Neural cell (in vitro differentiated cells): ENCODE results near the gene GNAI2. TPM values are rescaled to one million over a fixed set of nuclear protein-coding genes. Genes with fewer than 3 reads are reported as not detected.

Experiments
- H2AFZ ChIP-seq: fragments of 200-600, 300-800 bp; sonication (generic), shearing (Covaris generic); 2 replicates; pipeline ENCODE4 v1.6.0; 2014; ENCODE audit warnings: low read depth, mild to moderate bottlenecking, antibody characterized with exemption, low read length, moderate library complexity
- H3F3A ChIP-seq: fragments of 200-600 bp; shearing (Covaris generic); 2 replicates; pipeline ENCODE4 v1.6.1; 2016; ENCODE audit warnings: mild to moderate bottlenecking, moderate library complexity, mixed read lengths, antibody characterized with exemption, low read length; ENCODE audit not compliant: insufficient read depth, poor library complexity, severe bottlenecking
- H3K27ac ChIP-seq: fragments of 200-600, 300-800 bp; sonication (generic), shearing (Covaris generic); 2 replicates; pipeline ENCODE4 v1.5.1; 2014; ENCODE audit warnings: mild to moderate bottlenecking, low read length, moderate library complexity
- H3K27me3 ChIP-seq: fragments of 300-800, 200-600 bp; sonication (generic), shearing (Covaris generic); 2 replicates; pipeline ENCODE4 v1.6.0; 2014; ENCODE audit warnings: mild to moderate bottlenecking, low read depth, low read length, moderate library complexity; ENCODE audit not compliant: insufficient read depth
- H3K36me3 ChIP-seq: fragments of 300-800, 200-600 bp; sonication (generic), shearing (Covaris generic); 2 replicates; pipeline ENCODE4 v1.5.1; 2014; ENCODE audit warnings: mild to moderate bottlenecking, antibody characterized with exemption, low read length, moderate library complexity; ENCODE audit not compliant: insufficient read depth
- H3K4me2 ChIP-seq: fragments of 300-800, 200-600 bp; sonication (generic), shearing (Covaris generic); 2 replicates; pipeline ENCODE4 v1.6.0; 2014; ENCODE audit warnings: mild to moderate bottlenecking, low read length
- H3K4me3 ChIP-seq: fragments of 300-800, 200-600 bp; sonication (generic), shearing (Covaris generic); 2 replicates; pipeline ENCODE4 v1.5.1; 2014; ENCODE audit warnings: mild to moderate bottlenecking, low read length, moderate library complexity
- H3K79me2 ChIP-seq: fragments of 200-600 bp; shearing (Covaris generic); replicated peaks from 2 replicates; pipeline ENCODE4 v1.6.0; 2014; ENCODE audit warnings: mild to moderate bottlenecking, low read length, moderate library complexity; ENCODE audit not compliant: insufficient read depth
- H3K9ac ChIP-seq: fragments of 300-800, 200-600 bp; sonication (generic), shearing (Covaris generic); 2 replicates; pipeline ENCODE4 v1.6.1; 2016; ENCODE audit warnings: mild to moderate bottlenecking, low read length, mixed read lengths
- H3K9me2 ChIP-seq: fragments of 200-600 bp; shearing (Covaris generic); 2 replicates; pipeline ENCODE4 v1.6.1; 2016; ENCODE audit warnings: mild to moderate bottlenecking, low read length, mixed read lengths; ENCODE audit not compliant: insufficient read depth
- H3K9me3 ChIP-seq: fragments of 200-600, 300-800 bp; sonication (generic), shearing (Covaris generic); 2 replicates; pipeline ENCODE4 v1.6.1; 2016; ENCODE audit warnings: mild to moderate bottlenecking, mixed run types, low read length, moderate library complexity, mixed read lengths
- H4K20me1 ChIP-seq: fragments of 200-600 bp; shearing (Covaris generic); 2 replicates; pipeline ENCODE4 v1.6.1; 2016; ENCODE audit warnings: mild to moderate bottlenecking, mixed run types; ENCODE audit not compliant: insufficient read depth
- EP300 ChIP-seq: fragments of 450-650 bp; conservative IDR thresholded peaks from 2 replicates; pipeline ENCODE4 v1.6.1; 2014; ENCODE audit warnings: antibody characterized with exemption, mild to moderate bottlenecking, moderate library complexity; ENCODE audit not compliant: poor library complexity, severe bottlenecking
- EZH2 ChIP-seq: fragments of 200-600, 300-800 bp; shearing (Covaris generic), sonication (generic); IDR thresholded peaks from 2 replicates; pipeline ENCODE4 v1.6.1; 2014; ENCODE audit warnings: antibody characterized with exemption, low read length, borderline replicate concordance, mild to moderate bottlenecking; ENCODE audit not compliant: insufficient read depth, poor library complexity, severe bottlenecking
- MXI1 ChIP-seq: fragments of 450-650 bp; conservative IDR thresholded peaks from 2 replicates; pipeline ENCODE4 v1.6.1; 2014; ENCODE audit warnings: antibody characterized with exemption, mild to moderate bottlenecking; ENCODE audit not compliant: poor library complexity, severe bottlenecking
- POLR2AphosphoS5 ChIP-seq: IDR thresholded peaks from 2 replicates; pipeline ENCODE4 v1.6.1; 2012
- RAD21 ChIP-seq: fragments of 450-650 bp; conservative IDR thresholded peaks from 2 replicates; pipeline ENCODE4 v1.6.1; 2014; ENCODE audit warnings: antibody characterized with exemption, mild to moderate bottlenecking, moderate library complexity
- SMC3 ChIP-seq: fragments of 450-650 bp; conservative IDR thresholded peaks from 2 replicates; pipeline ENCODE4 v1.6.1; 2014; ENCODE audit warnings: antibody characterized with exemption, mild to moderate bottlenecking, moderate library complexity; ENCODE audit not compliant: poor library complexity
- TAF1 ChIP-seq: IDR thresholded peaks from 2 replicates; pipeline ENCODE4 v1.6.1; 2012; ENCODE audit warnings: low read depth
- polyA plus RNA-seq: library from polyadenylated mRNA; depleted of rRNA; stranded (reverse); fragments of >200 nt; gene quantifications from 2 replicates; pipeline ENCODE4 v1.2.3, GENCODE V29; 2014
- TF ChIP-seq, protein P1 (sequence below): IDR thresholded peaks from 2 replicates; pipeline ENCODE4 v1.6.1; 2012; ENCODE audit warnings: borderline replicate concordance
- TF ChIP-seq, protein P2 (sequence below): fragments of 450-650 bp; IDR thresholded peaks from 2 replicates; pipeline ENCODE4 v1.5.1; 2014; ENCODE audit warnings: antibody characterized with exemption, mild to moderate bottlenecking, moderate library complexity; ENCODE audit not compliant: poor library complexity, severe bottlenecking

The GNAI2 gene
- polyA plus RNA-seq, 1 donor from 2014 or later, result 101 TPM

DNA sequence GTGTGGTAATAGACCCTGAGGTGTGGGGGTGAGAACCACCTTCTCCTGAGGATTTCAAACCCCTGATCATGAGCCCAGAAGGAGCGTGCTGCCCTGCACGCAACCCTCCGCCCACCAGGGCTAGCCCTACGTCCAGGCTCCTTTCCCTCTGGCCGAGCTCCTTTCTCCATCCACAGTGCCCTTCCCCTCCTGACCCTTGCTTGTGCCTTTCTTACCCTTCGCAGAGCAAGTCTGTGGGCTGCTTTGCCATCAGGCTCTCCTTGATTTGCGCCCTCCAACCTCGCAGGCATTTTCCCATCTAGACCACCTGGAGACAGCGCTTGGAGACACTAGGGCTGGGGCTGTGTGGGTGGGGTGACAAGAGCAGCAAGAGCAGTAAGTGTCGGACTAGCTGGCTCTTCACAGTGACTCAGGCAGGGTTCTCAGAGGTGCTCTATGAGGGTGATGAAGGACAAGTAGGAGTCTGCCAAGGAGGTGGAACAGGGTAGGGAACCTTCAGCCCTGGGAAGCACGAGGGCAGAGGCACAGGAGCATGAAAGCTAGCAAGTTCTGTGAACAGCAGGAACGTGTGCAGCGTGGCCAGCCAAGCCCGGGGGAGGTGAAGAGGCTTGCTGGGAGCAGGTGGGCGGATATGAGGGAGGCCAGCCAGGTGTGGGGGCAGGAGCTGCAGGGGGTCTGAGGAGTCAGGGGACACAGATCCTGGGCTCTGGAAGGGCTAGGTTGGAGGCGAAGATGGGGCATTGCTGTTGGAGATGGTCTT is 33.5 kb upstream of the GNAI2 start:
- no peak overlapping the region for H3K9ac ChIP-seq
- no peaks in the 10 kb centered on the region for H3F3A ChIP-seq
- H2AFZ ChIP-seq, result no peak overlapping the region
- no peaks in the 10 kb centered on the region for H3K79me2 ChIP-seq
- no peak overlapping the region for H3K4me3 ChIP-seq
- peaks cover 20% of the 10 kb centered on the region for H3K27me3 ChIP-seq
- H3K9me2 ChIP-seq, result no peaks in the 10 kb centered on the region
- H3K9me3 ChIP-seq, result no peaks in the 10 kb centered on the region
- TF ChIP-seq, protein P1, sequence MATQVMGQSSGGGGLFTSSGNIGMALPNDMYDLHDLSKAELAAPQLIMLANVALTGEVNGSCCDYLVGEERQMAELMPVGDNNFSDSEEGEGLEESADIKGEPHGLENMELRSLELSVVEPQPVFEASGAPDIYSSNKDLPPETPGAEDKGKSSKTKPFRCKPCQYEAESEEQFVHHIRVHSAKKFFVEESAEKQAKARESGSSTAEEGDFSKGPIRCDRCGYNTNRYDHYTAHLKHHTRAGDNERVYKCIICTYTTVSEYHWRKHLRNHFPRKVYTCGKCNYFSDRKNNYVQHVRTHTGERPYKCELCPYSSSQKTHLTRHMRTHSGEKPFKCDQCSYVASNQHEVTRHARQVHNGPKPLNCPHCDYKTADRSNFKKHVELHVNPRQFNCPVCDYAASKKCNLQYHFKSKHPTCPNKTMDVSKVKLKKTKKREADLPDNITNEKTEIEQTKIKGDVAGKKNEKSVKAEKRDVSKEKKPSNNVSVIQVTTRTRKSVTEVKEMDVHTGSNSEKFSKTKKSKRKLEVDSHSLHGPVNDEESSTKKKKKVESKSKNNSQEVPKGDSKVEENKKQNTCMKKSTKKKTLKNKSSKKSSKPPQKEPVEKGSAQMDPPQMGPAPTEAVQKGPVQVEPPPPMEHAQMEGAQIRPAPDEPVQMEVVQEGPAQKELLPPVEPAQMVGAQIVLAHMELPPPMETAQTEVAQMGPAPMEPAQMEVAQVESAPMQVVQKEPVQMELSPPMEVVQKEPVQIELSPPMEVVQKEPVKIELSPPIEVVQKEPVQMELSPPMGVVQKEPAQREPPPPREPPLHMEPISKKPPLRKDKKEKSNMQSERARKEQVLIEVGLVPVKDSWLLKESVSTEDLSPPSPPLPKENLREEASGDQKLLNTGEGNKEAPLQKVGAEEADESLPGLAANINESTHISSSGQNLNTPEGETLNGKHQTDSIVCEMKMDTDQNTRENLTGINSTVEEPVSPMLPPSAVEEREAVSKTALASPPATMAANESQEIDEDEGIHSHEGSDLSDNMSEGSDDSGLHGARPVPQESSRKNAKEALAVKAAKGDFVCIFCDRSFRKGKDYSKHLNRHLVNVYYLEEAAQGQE, result no peak
- TF ChIP-seq POLR2AphosphoS5 (no peak), TAF1 (no peak), EZH2 (no peak), SMC3 (no peak), RAD21 (no peak), MXI1 (no peak), EP300 (no peak)
- TF ChIP-seq, protein P2, sequence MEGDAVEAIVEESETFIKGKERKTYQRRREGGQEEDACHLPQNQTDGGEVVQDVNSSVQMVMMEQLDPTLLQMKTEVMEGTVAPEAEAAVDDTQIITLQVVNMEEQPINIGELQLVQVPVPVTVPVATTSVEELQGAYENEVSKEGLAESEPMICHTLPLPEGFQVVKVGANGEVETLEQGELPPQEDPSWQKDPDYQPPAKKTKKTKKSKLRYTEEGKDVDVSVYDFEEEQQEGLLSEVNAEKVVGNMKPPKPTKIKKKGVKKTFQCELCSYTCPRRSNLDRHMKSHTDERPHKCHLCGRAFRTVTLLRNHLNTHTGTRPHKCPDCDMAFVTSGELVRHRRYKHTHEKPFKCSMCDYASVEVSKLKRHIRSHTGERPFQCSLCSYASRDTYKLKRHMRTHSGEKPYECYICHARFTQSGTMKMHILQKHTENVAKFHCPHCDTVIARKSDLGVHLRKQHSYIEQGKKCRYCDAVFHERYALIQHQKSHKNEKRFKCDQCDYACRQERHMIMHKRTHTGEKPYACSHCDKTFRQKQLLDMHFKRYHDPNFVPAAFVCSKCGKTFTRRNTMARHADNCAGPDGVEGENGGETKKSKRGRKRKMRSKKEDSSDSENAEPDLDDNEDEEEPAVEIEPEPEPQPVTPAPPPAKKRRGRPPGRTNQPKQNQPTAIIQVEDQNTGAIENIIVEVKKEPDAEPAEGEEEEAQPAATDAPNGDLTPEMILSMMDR, result no peak
- no peaks in the 10 kb centered on the region for H4K20me1 ChIP-seq
- H3K4me2 ChIP-seq, result no peak overlapping the region
- H3K27ac ChIP-seq, result no peak overlapping the region
- H3K36me3 ChIP-seq, result no peaks in the 10 kb centered on the region

DNA sequence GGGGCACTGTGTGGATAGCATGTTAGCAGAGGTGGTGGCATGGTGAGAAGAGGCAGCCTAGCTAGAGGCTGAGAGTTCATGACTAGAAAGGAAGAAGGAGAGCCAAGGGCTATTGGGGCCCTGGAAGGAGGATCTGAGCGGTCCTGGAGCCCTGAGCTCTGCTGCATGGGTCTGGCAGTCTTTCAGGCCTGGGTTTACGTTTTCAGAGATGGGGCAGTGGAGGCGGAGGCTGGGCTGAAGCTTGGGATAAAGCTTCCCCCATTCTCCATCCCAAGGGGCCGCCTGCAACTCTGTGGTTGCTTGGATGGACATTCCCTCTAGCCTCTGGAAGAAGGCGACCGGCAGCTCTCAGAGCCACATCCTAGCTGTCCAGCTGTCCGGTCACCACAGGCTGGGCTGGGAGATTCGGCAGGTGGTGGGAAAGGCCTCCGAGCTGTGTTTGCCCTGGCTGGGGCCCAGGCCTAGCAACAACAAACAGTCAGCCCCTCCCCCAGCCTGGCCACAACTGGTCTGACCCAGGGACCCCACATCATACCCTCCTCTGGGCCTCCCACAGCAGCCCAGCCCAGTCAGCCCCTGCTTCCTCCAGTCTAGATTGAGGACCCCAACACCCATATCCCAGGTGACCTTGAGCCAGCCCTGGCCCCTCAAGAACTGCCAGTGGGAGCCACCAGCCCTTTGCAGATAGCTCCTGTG is 32.7 kb upstream of the GNAI2 start:
- Histone ChIP-seq H3K27me3 (peaks cover 20% of the 10 kb centered on the region), H4K20me1 (no peaks in the 10 kb centered on the region), H3K9me2 (no peaks in the 10 kb centered on the region), H3K27ac (no peak overlapping the region), H3F3A (no peaks in the 10 kb centered on the region), H3K36me3 (no peaks in the 10 kb centered on the region), H3K79me2 (no peaks in the 10 kb centered on the region), H3K4me2 (no peak overlapping the region), H3K9me3 (no peaks in the 10 kb centered on the region), H3K4me3 (no peak overlapping the region), H2AFZ (no peak overlapping the region), H3K9ac (no peak overlapping the region)
- TF ChIP-seq MXI1 (no peak), EZH2 (no peak), RAD21 (no peak), POLR2AphosphoS5 (no peak), TAF1 (no peak), SMC3 (no peak), EP300 (no peak)
- TF ChIP-seq, protein P1, result no peak
- TF ChIP-seq, protein P2, result no peak
